ENCODE data around the gene PET117.
"Not testable (repeated sequence)": the region's sequence is repeated elsewhere in the genome, so short reads cannot be mapped to it uniquely, and the experiment has no call there.

Gene PET117

GRCh38 chr20:18165553-18165952 lies 27.9 kb downstream of the PET117 start:
- DNase-seq = no peak

- no peak for DNase-seq
Measured at GRCh38 chr20:18166241-18166881, 28.7 kb downstream of the PET117 start.

GRCh38 chr20:18166950-18167349 lies 29.3 kb downstream of the PET117 start:
- no peak for DNase-seq

GRCh38 chr20:18172379-18172778 lies 34.7 kb downstream of the PET117 start:
- no peak for DNase-seq

GRCh38 chr20:18174906-18175683 lies 37.4 kb downstream of the PET117 start:
- DNase-seq = no peak

GRCh38 chr20:18176318-18176785 lies 38.7 kb downstream of the PET117 start:
- DNase-seq = no peak

GRCh38 chr20:18180366-18180765 lies 42.7 kb downstream of the PET117 start:
- DNase-seq = not testable (repeated sequence)

- no peak for DNase-seq
Measured at GRCh38 chr20:18180815-18181214, 43.2 kb downstream of the PET117 start.

GRCh38 chr20:18187020-18187419 lies 49.4 kb downstream of the PET117 start:
- no peak for DNase-seq

- DNase-seq = no peak
Measured at GRCh38 chr20:18188434-18188833, 50.8 kb downstream of the PET117 start.

- DNase-seq = no peak
Measured at GRCh38 chr20:18190338-18191233, 52.9 kb downstream of the PET117 start.

GRCh38 chr20:18191306-18191705 lies 53.6 kb downstream of the PET117 start:
- no peak for DNase-seq

Data from NCI-H2171 (cell line).